H9 (cell line): ENCODE results near the gene MND1. TPM values are rescaled to one million over a fixed set of nuclear protein-coding genes. Genes with fewer than 3 reads are reported as not detected.

Experiments
- DNase-seq: peaks from one replicate; pipeline ENCODE4 v3.0.0-alpha.2; 2017
- H2AFZ ChIP-seq: one replicate; pipeline ENCODE4 v1.6.1; 2013; ENCODE audit warnings: mild to moderate bottlenecking, low read length, control low read depth, moderate library complexity
- H2AK5ac ChIP-seq: 2 replicates; pipeline ENCODE4 v1.6.1; 2013; ENCODE audit warnings: low read length, control low read depth, mixed read lengths; ENCODE audit not compliant: insufficient read length
- H2BK120ac ChIP-seq: one replicate; pipeline ENCODE4 v1.6.1; 2013; ENCODE audit warnings: low read depth, mild to moderate bottlenecking, low read length, control low read depth, inconsistent platforms; ENCODE audit not compliant: poor library complexity, severe bottlenecking
- H2BK12ac ChIP-seq: 2 replicates; pipeline ENCODE4 v1.6.1; 2013; ENCODE audit warnings: low read length, control low read depth, mixed read lengths, low read depth; ENCODE audit not compliant: insufficient read length
- H2BK15ac ChIP-seq: 2 replicates; pipeline ENCODE4 v1.6.1; 2013; ENCODE audit warnings: low read depth, low read length, control low read depth
- H2BK20ac ChIP-seq: one replicate; pipeline ENCODE4 v1.6.1; 2013; ENCODE audit warnings: low read depth, mild to moderate bottlenecking, low read length, control low read depth, inconsistent platforms; ENCODE audit not compliant: poor library complexity, severe bottlenecking
- H2BK5ac ChIP-seq: 2 replicates; pipeline ENCODE4 v1.6.1; 2013; ENCODE audit warnings: low read length, control low read depth, mixed read lengths; ENCODE audit not compliant: insufficient read length
- H3K14ac ChIP-seq: 2 replicates; pipeline ENCODE4 v1.6.1; 2013; ENCODE audit warnings: low read length, control low read depth; ENCODE audit not compliant: insufficient read depth
- H3K18ac ChIP-seq: 2 replicates; pipeline ENCODE4 v1.6.1; 2013; ENCODE audit warnings: low read depth, mild to moderate bottlenecking, mixed read lengths, low read length, control low read depth; ENCODE audit not compliant: insufficient read length
- H3K23ac ChIP-seq: 2 replicates; pipeline ENCODE4 v1.6.1; 2013; ENCODE audit warnings: low read length, control low read depth, mixed read lengths, low read depth; ENCODE audit not compliant: insufficient read length
- H3K23me2 ChIP-seq: 2 replicates; pipeline ENCODE4 v1.6.1; 2013; ENCODE audit warnings: low read depth, mild to moderate bottlenecking, mixed read lengths, low read length, control low read depth; ENCODE audit not compliant: insufficient read length, poor library complexity, severe bottlenecking
- H3K27ac ChIP-seq: 2 replicates; pipeline ENCODE4 v1.5.1; 2013; ENCODE audit warnings: low read length, control low read depth, mixed read lengths, low read depth; ENCODE audit not compliant: insufficient read length
- H3K27me3 ChIP-seq: 2 replicates; pipeline ENCODE4 v1.6.1; 2013; ENCODE audit warnings: low read length, control low read depth, inconsistent platforms; ENCODE audit not compliant: insufficient read depth
- H3K4ac ChIP-seq: 2 replicates; pipeline ENCODE4 v1.6.1; 2013; ENCODE audit warnings: low read depth, mild to moderate bottlenecking, control low read depth, inconsistent platforms, low read length, moderate library complexity
- H3K4me1 ChIP-seq: 2 replicates; pipeline ENCODE4 v1.6.1; 2013; ENCODE audit warnings: low read length, control low read depth, inconsistent platforms; ENCODE audit not compliant: insufficient read depth
- H3K4me2 ChIP-seq: 2 replicates; pipeline ENCODE4 v1.6.1; 2013; ENCODE audit warnings: low read length, control low read depth, mixed read lengths; ENCODE audit not compliant: insufficient read length, insufficient read depth
- H3K56ac ChIP-seq: 2 replicates; pipeline ENCODE4 v1.6.1; 2013; ENCODE audit warnings: low read depth, mild to moderate bottlenecking, mixed read lengths, low read length, control low read depth; ENCODE audit not compliant: insufficient read length
- H3K79me1 ChIP-seq: 2 replicates; pipeline ENCODE4 v1.6.1; 2013; ENCODE audit warnings: low read depth, mild to moderate bottlenecking, moderate library complexity, low read length, control low read depth, inconsistent platforms; ENCODE audit not compliant: insufficient read depth, poor library complexity, severe bottlenecking
- H3K79me2 ChIP-seq: 2 replicates; pipeline ENCODE4 v1.6.1; 2013; ENCODE audit warnings: low read length, control low read depth, inconsistent platforms; ENCODE audit not compliant: insufficient read depth
- H3K9ac ChIP-seq: 2 replicates; pipeline ENCODE4 v1.6.1; 2013; ENCODE audit warnings: low read length, control low read depth, mixed read lengths; ENCODE audit not compliant: insufficient read length; ENCODE audit errors: extremely low read depth
- H3K9me3 ChIP-seq: one replicate; pipeline ENCODE4 v1.6.1; 2013; ENCODE audit warnings: low read depth, low read length, inconsistent platforms; ENCODE audit not compliant: control insufficient read depth
- H3T11ph ChIP-seq: one replicate; pipeline ENCODE4 v1.6.1; 2013; ENCODE audit warnings: mild to moderate bottlenecking, low read length, control low read depth, inconsistent platforms
- H4K20me1 ChIP-seq: one replicate; pipeline ENCODE4 v1.6.1; 2013; ENCODE audit not compliant: control insufficient read depth, insufficient read length, insufficient read depth
- H4K5ac ChIP-seq: 2 replicates; pipeline ENCODE4 v1.6.1; 2013; ENCODE audit warnings: low read depth, mild to moderate bottlenecking, mixed read lengths, low read length, control low read depth; ENCODE audit not compliant: insufficient read length
- H4K8ac ChIP-seq: replicated peaks from 2 replicates; pipeline ENCODE4 v1.6.1; 2013; ENCODE audit warnings: low read length, control low read depth, mixed read lengths, low read depth; ENCODE audit not compliant: insufficient read length
- H4K91ac ChIP-seq: 2 replicates; pipeline ENCODE4 v1.6.1; 2013; ENCODE audit warnings: low read depth, mild to moderate bottlenecking, moderate library complexity, mixed read lengths, low read length, control low read depth; ENCODE audit not compliant: insufficient read length
- H3K27ac Mint-ChIP-seq, 3 experiments: 2 replicates in 2 of 3; 3 replicates in 1 of 3; pipeline ENCODE4 v1.8.0; 2020 to 2021; ENCODE audit warnings: mixed read lengths in 3 of 3, mild to moderate bottlenecking in 1 of 3, moderate library complexity in 1 of 3
- H3K27me3 Mint-ChIP-seq: 2 replicates; pipeline ENCODE4 v1.8.0; 2021; ENCODE audit warnings: low read depth, mild to moderate bottlenecking, moderate library complexity, mixed read lengths
- H3K36me3 Mint-ChIP-seq, 3 experiments: 2 replicates in 2 of 3; 3 replicates in 1 of 3; pipeline ENCODE4 v1.8.0; 2020 to 2021; ENCODE audit warnings: low read depth in 3 of 3, mixed read lengths in 3 of 3; ENCODE audit not compliant: insufficient read depth in 1 of 3
- H3K4me1 Mint-ChIP-seq, 2 experiments: 2 replicates each; pipeline ENCODE4 v1.8.0; 2020; ENCODE audit warnings: mixed read lengths in 2 of 2
- H3K4me3 Mint-ChIP-seq, 2 experiments: 2 replicates in 1 of 2; 3 replicates in 1 of 2; pipeline ENCODE4 v1.8.0; 2020 to 2021; ENCODE audit warnings: mild to moderate bottlenecking in 2 of 2, mixed read lengths in 2 of 2, moderate library complexity in 1 of 2
- H3K9me3 Mint-ChIP-seq, 2 experiments: 2 replicates in 1 of 2; 3 replicates in 1 of 2; pipeline ENCODE4 v1.8.0; 2020; ENCODE audit warnings: mild to moderate bottlenecking in 2 of 2, mixed read lengths in 2 of 2, moderate library complexity in 1 of 2
- WGBS: extraction: QIAGEN DNeasy Blood & Tissue Kit; methylation state at CpG from one replicate; pipeline ENCODE4 v1.1.7; 2013; ENCODE audit warnings: missing lambda C conversion rate, low lambda C conversion rate, mixed read lengths; ENCODE audit not compliant: insufficient read length; ENCODE audit errors: extremely low coverage; 5-methylcytosine and 5-hydroxymethylcytosine counted together
- total RNA-seq: library from RNA; stranded (reverse); gene quantifications from 2 replicates; pipeline ENCODE4 v1.2.1, GENCODE V29; 2021
- TF ChIP-seq, protein P1 (sequence below): fragments of 200-600 bp; sonication (generic); conservative IDR thresholded peaks from 3 replicates; pipeline ENCODE4 v1.8.0; 2021; ENCODE audit warnings: antibody characterized with exemption, mild to moderate bottlenecking

The MND1 gene
- total RNA-seq, 1 experiment from 2014 or later = 21.0 TPM

DNA sequence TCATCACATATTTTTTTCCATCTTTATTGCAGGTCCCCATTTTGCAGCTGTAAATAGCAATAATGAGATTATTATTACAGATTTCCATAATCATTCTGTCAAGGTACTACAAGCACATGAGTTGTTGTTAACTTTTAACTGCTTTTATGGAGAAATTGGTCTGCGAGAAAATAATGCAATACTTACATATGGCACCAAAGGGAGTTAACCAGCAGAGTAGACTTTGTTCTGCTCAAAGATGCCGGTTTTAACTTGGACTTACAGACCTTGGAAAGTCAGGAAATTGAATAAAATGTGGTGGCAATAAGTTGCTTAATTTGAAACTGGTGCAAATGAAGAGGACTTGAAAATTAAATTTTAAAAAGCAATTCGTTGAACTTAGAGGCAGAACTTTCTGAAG is 20.4 kb upstream of the MND1 start:
- H3K4ac ChIP-seq = no peak overlapping the region
- H2BK5ac ChIP-seq = no peak overlapping the region
- no peaks in the 10 kb centered on the region for H3K4me1 ChIP-seq
- H4K91ac ChIP-seq = no peak overlapping the region
- no peak overlapping the region for H3K56ac ChIP-seq
- WGBS = no CpG with 5 or more reads among the region's 3 CpGs
- no peaks in the 10 kb centered on the region for H3K4me1 Mint-ChIP-seq
- no peaks in the 10 kb centered on the region for H3K27me3 Mint-ChIP-seq
- no peaks in the 10 kb centered on the region for H3K23me2 ChIP-seq
- H3K27ac Mint-ChIP-seq = no peak overlapping the region; a peak in 1 of 7 replicates
- H3K9ac ChIP-seq = no peak overlapping the region
- no peak overlapping the region for H2BK12ac ChIP-seq
- H3K18ac ChIP-seq = no peak overlapping the region
- no peak for DNase-seq
- H3K27ac ChIP-seq = no peak overlapping the region
- H4K5ac ChIP-seq = no peak overlapping the region
- no peaks in the 10 kb centered on the region for H3K79me2 ChIP-seq
- no peaks in the 10 kb centered on the region for H3K79me1 ChIP-seq
- H4K20me1 ChIP-seq = no peaks in the 10 kb centered on the region
- H3K36me3 Mint-ChIP-seq = peaks cover 8 to 36% (median 13%) of the 10 kb centered on the region in 3 experiments; a peak in 6 of 7 replicates
- H2AK5ac ChIP-seq = no peak overlapping the region
- H3K23ac ChIP-seq = no peak overlapping the region
- no peak overlapping the region for H3K4me3 Mint-ChIP-seq
- H3K14ac ChIP-seq = no peak overlapping the region
- no peak overlapping the region for H2AFZ ChIP-seq
- H4K8ac ChIP-seq = no peak overlapping the region
- H2BK120ac ChIP-seq = no peak overlapping the region
- no peak overlapping the region for H2BK20ac ChIP-seq
- no peaks in the 10 kb centered on the region for H3K27me3 ChIP-seq
- H3K9me3 ChIP-seq = no peaks in the 10 kb centered on the region
- no peak overlapping the region for H2BK15ac ChIP-seq
- H3K9me3 Mint-ChIP-seq = no peaks in the 10 kb centered on the region
- TF ChIP-seq, protein P1, sequence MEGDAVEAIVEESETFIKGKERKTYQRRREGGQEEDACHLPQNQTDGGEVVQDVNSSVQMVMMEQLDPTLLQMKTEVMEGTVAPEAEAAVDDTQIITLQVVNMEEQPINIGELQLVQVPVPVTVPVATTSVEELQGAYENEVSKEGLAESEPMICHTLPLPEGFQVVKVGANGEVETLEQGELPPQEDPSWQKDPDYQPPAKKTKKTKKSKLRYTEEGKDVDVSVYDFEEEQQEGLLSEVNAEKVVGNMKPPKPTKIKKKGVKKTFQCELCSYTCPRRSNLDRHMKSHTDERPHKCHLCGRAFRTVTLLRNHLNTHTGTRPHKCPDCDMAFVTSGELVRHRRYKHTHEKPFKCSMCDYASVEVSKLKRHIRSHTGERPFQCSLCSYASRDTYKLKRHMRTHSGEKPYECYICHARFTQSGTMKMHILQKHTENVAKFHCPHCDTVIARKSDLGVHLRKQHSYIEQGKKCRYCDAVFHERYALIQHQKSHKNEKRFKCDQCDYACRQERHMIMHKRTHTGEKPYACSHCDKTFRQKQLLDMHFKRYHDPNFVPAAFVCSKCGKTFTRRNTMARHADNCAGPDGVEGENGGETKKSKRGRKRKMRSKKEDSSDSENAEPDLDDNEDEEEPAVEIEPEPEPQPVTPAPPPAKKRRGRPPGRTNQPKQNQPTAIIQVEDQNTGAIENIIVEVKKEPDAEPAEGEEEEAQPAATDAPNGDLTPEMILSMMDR = no peak
- no peak overlapping the region for H3T11ph ChIP-seq
- no peak overlapping the region for H3K4me2 ChIP-seq
